ENCODE measurements around the gene TIMM21.
A peak's percentile ranks its signal among the peaks of the same experiment; 100 is the strongest.

TIMM21 gene

GRCh38 chr18:74147779-74148542 lies at the start of gene TIMM21, which contains the start of gene FBXO15:
Gene TIMM21 (plus strand): TSS chr18:74148523. CDS start chr18:74148809, 286 bp downstream.
Gene FBXO15 (minus strand): TSS chr18:74147834. CDS start chr18:74147785, 49 bp downstream.
- H4K20me1 ChIP-seq = peaks cover 4 to 23% (median 12%) of the 10 kb centered on the region in 11 experiments; a peak in 13 of 22 replicates
- no peaks in the 10 kb centered on the region for H3K9me3 ChIP-seq (replicated peaks in 1 of 11)
- peak within 1 kb of the TSS; percentile 82 to 90 (median 85) for H3K9ac ChIP-seq
- H3K4me3 ChIP-seq = peak within 1 kb of the TSS; percentile 74 to 96 (median 80)
- no peak for TF ChIP-seq Cebpa-rat (IDR thresholded peaks at IDR 0.05)
- peaks cover 30 to 41% (median 35%) of the 10 kb centered on the region in 10 experiments for H3K4me1 ChIP-seq
- H3K27ac ChIP-seq = peak within 1 kb of the TSS; percentile 78 to 94 (median 91)
- no peaks in the 10 kb centered on the region for H3K27me3 ChIP-seq
- H3K36me3 ChIP-seq = peaks cover 0 to 36% (median 30%) of the 10 kb centered on the region in 11 experiments; a peak in 18 of 22 replicates
- peak within 1 kb of the TSS; percentile 86 to 97 (median 93) for H3K4me2 ChIP-seq

DNA sequence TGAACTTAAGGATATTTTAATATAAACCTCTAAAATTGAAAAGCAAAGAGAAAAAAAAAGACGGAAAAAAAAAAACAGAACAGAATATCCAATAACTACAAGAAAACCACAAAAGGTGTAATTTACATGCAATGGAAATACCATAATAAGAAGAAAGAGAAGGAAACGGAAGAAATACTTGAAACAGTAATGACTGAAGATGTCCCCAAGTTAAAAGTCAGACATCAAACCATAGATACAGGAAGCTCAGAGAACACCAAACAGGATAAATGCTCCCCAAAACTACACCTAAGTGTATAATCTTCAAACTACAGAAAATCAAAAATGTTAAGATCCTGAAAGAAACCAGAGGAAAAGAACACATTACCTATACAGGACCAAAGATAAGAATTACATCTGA lies 39.9 kb upstream of the TIMM21 start:
- Histone ChIP-seq H3K4me1 (peaks cover 0 to 2% (median 0%) of the 10 kb centered on the region in 10 experiments; a peak in 2 of 20 replicates), H3K4me2 (no peak overlapping the region), H3K4me3 (no peak overlapping the region), H3K9me3 (replicated peaks in 1 of 11) (peaks cover 11 to 26% (median 18%) of the 10 kb centered on the region in 11 experiments; a peak in 20 of 22 replicates), H4K20me1 (no peaks in the 10 kb centered on the region), H3K27ac (no peak overlapping the region), H3K36me3 (no peaks in the 10 kb centered on the region), H3K9ac (no peak overlapping the region), H3K27me3 (no peaks in the 10 kb centered on the region)
- TF ChIP-seq Cebpa-rat (IDR thresholded peaks at IDR 0.05) = no peak

GRCh38 chr18:74110149-74110548 lies 38.2 kb upstream of the TIMM21 start:
- Histone ChIP-seq H3K36me3 (no peaks in the 10 kb centered on the region), H4K20me1 (no peaks in the 10 kb centered on the region), H3K9ac (no peak overlapping the region), H3K9me3 (replicated peaks in 1 of 11) (peaks cover 11 to 26% (median 18%) of the 10 kb centered on the region in 11 experiments; a peak in 20 of 22 replicates), H3K27ac (no peak overlapping the region), H3K4me2 (no peak overlapping the region), H3K4me1 (peaks cover 0 to 8% (median 0%) of the 10 kb centered on the region in 10 experiments; a peak in 2 of 20 replicates), H3K4me3 (no peak overlapping the region), H3K27me3 (no peaks in the 10 kb centered on the region)
- TF ChIP-seq Cebpa-rat (IDR thresholded peaks at IDR 0.05) = no peak

GRCh38 chr18:74110976-74111375 lies 37.3 kb upstream of the TIMM21 start:
- H3K9me3 ChIP-seq (replicated peaks in 1 of 11) = peaks cover 11 to 26% (median 18%) of the 10 kb centered on the region in 11 experiments; a peak in 20 of 22 replicates
- peaks cover 0 to 8% (median 0%) of the 10 kb centered on the region in 10 experiments; a peak in 2 of 20 replicates for H3K4me1 ChIP-seq
- no peak overlapping the region for H3K4me2 ChIP-seq
- H3K4me3 ChIP-seq = no peak overlapping the region
- no peaks in the 10 kb centered on the region for H3K27me3 ChIP-seq
- no peak for TF ChIP-seq Cebpa-rat (IDR thresholded peaks at IDR 0.05)
- H4K20me1 ChIP-seq = no peaks in the 10 kb centered on the region
- H3K9ac ChIP-seq = no peak overlapping the region
- no peaks in the 10 kb centered on the region for H3K36me3 ChIP-seq
- H3K27ac ChIP-seq = no peak overlapping the region

DNA sequence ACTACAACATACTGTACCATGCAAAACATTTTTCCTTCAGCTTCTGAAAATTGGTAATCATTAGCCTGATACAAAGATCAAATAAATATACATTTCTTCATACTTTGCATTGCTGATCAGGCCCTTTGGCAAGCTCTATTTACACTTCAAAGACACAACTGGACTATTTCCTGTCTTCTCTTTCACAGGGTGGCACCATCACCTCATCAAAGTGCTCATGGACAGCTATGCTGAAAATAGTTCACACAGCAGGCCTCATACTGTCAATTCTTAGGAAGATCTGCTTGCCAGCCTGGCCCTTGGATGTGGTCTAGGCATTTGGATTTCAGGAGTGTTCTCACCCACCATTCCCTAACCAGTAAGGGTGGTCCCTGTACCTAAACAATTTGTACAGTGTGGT lies 34.6 kb upstream of the TIMM21 start:
- Histone ChIP-seq H3K27ac (no peak overlapping the region), H3K4me2 (0 out of 22 replicates have a peak overlapping the region, but pooled peaks of 1 of the 11 experiments have one; percentile 10)

DNA sequence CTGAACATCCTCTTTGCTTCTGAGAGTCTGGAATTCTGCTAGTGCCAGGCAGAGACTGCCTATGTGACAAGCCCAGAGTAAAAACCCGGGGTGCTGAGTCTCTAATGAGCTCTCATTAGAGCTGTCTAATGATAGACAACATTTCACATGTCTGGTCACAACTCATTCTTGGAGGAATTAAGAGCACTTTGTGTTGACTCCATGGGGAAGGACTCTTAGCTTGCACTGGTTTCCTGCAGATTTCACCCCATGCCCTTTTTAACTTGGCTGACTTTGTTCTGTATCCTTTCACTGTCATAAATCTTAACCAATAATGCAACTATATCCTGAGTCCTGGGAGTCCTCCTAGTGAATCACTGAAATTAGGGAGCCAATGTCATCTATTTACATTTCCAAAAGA lies 34.2 kb upstream of the TIMM21 start:
- Histone ChIP-seq H3K27ac (no peak overlapping the region), H4K20me1 (no peaks in the 10 kb centered on the region), H3K4me2 (0 out of 22 replicates have a peak overlapping the region, but pooled peaks of 1 of the 11 experiments have one; percentile 10), H3K36me3 (no peaks in the 10 kb centered on the region), H3K9me3 (replicated peaks in 1 of 11) (peaks cover 9 to 17% (median 12%) of the 10 kb centered on the region in 11 experiments; a peak in 19 of 22 replicates), H3K27me3 (no peaks in the 10 kb centered on the region), H3K9ac (no peak overlapping the region), H3K4me3 (no peak overlapping the region), H3K4me1 (peaks cover 0 to 8% (median 0%) of the 10 kb centered on the region in 10 experiments; a peak in 2 of 20 replicates)
- no peak for TF ChIP-seq Cebpa-rat (IDR thresholded peaks at IDR 0.05)

More for the DNA sequence above, 34.6 kb upstream of the TIMM21 start:
- H3K9ac ChIP-seq = no peak overlapping the region
- peaks cover 9 to 22% (median 13%) of the 10 kb centered on the region in 11 experiments; a peak in 19 of 22 replicates for H3K9me3 ChIP-seq (replicated peaks in 1 of 11)
- H3K4me1 ChIP-seq = peaks cover 0 to 8% (median 0%) of the 10 kb centered on the region in 10 experiments; a peak in 2 of 20 replicates
- no peaks in the 10 kb centered on the region for H3K27me3 ChIP-seq
- no peak for TF ChIP-seq Cebpa-rat (IDR thresholded peaks at IDR 0.05)
- no peaks in the 10 kb centered on the region for H3K36me3 ChIP-seq
- H4K20me1 ChIP-seq = no peaks in the 10 kb centered on the region
- no peak overlapping the region for H3K4me3 ChIP-seq

DNA sequence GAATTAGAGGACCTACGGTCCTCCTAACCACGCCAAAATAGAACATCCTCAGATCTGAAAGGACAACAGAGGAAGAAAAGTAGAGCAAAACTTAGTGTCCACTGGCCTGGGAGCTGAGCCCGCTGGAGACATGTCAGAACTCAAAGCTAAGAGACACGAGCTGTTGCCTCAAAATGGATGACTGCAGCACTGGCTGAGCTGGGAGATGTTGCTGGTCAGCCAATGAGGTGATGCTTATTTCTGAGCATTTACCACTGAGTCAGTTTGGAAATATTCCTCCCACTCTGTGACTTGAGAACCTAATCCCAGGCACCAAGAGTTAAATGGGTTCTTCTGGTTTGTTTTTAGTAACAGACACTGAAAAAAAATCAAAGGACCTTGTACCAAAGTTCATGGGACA lies 33.3 kb upstream of the TIMM21 start:
- Histone ChIP-seq H3K4me2 (no peak overlapping the region), H3K27me3 (no peaks in the 10 kb centered on the region)

DNA sequence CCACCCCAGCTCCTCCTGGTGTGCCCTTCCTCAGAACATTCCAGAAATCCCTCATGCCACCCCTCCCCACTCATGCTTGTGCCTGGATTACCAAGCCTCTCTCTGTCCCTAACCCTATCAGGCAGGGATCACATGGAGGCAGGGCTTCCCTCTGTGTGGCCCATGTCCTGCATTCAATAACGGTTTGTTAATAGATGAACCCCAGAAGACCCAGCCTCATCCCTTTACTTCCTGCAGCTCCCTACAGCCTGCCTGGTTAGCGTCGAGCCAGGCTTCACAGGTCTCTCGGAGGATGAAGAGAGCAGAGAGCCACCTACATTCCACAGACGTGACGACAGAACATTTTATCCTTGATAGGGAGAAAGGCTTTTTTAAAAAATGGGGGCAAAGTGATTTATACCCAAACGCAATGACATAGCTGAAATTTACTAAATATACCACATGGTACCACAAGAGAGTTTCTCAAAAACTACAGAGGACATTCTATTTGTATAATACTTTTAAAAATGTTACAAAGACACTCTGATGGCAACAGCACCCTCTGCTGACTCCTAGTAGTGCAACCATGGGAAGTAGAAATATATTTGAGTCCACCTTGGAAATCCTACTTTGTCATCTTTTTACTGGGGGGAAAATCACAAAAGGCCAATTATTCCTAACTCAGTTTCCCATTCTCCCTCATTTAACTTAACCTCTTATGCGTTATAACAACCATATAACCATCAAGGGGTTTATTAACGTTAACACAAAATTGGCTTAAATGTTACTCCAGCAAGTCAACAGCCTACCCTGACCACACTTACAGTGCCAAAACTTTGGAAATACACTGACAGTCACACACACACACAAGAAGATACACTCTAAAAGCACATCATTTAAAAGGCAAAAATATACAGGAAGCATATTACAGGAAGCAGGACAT lies 31.4 kb upstream of the TIMM21 start:
- no peaks in the 10 kb centered on the region for H4K20me1 ChIP-seq
- H3K9me3 ChIP-seq (replicated peaks in 1 of 11) = peaks cover 9 to 12% (median 10%) of the 10 kb centered on the region in 11 experiments; a peak in 19 of 22 replicates
- TF ChIP-seq Cebpa-rat (IDR thresholded peaks at IDR 0.05) = no peak
- H3K4me1 ChIP-seq = peaks cover 0 to 8% (median 0%) of the 10 kb centered on the region in 10 experiments; a peak in 2 of 20 replicates
- H3K27ac ChIP-seq = no peak overlapping the region
- H3K27me3 ChIP-seq = no peaks in the 10 kb centered on the region
- H3K9ac ChIP-seq = no peak overlapping the region
- no peaks in the 10 kb centered on the region for H3K36me3 ChIP-seq
- no peak overlapping the region for H3K4me3 ChIP-seq
- no peak overlapping the region for H3K4me2 ChIP-seq

More for the DNA sequence above, 33.3 kb upstream of the TIMM21 start:
- Histone ChIP-seq H3K36me3 (no peaks in the 10 kb centered on the region), H3K4me1 (peaks cover 0 to 8% (median 0%) of the 10 kb centered on the region in 10 experiments; a peak in 2 of 20 replicates), H3K27ac (no peak overlapping the region), H4K20me1 (no peaks in the 10 kb centered on the region), H3K4me3 (no peak overlapping the region), H3K9me3 (replicated peaks in 1 of 11) (peaks cover 9 to 15% (median 12%) of the 10 kb centered on the region in 11 experiments; a peak in 19 of 22 replicates), H3K9ac (no peak overlapping the region)
- no peak for TF ChIP-seq Cebpa-rat (IDR thresholded peaks at IDR 0.05)

Data from BLaER1 treated with 17β-estradiol and CSF1 and Interleukin-3, amounts not matched to agents 10 nM and 100 nM (cell line).